HCT116 (cell line): ENCODE measurements around the gene PDPK1.

Source experiments
- POLR2A ChIP-seq: IDR thresholded peaks from 2 replicates; pipeline ENCODE4 v1.7.0; 2011; ENCODE audit warnings: borderline replicate concordance; ENCODE audit not compliant: insufficient read depth, insufficient read length; ENCODE audit errors: extremely low read depth
- YY1 ChIP-seq: IDR thresholded peaks from 2 replicates; pipeline ENCODE4 v1.6.1; 2011; ENCODE audit warnings: low read length, low read depth, moderate library complexity, mild to moderate bottlenecking; ENCODE audit not compliant: insufficient replicate concordance; ENCODE audit errors: extremely low read depth
- TF ChIP-seq, protein P1 (sequence below), 3 experiments: fragments of 200-600 bp in 1 of 3; sonication (generic) in 1 of 3; IDR thresholded peaks in 2 of 3; conservative IDR thresholded peaks in 1 of 3; 2 replicates each; pipeline ENCODE4 v1.5.1; 2012 to 2017; ENCODE audit warnings: low read depth in 2 of 3, low read length in 2 of 3, antibody characterized with exemption in 1 of 3, borderline replicate concordance in 1 of 3, control low read depth in 1 of 3, mild to moderate bottlenecking in 1 of 3, mixed read lengths in 1 of 3, mixed run types in 1 of 3, moderate library complexity in 1 of 3; ENCODE audit not compliant: insufficient read depth in 1 of 3

DNA sequence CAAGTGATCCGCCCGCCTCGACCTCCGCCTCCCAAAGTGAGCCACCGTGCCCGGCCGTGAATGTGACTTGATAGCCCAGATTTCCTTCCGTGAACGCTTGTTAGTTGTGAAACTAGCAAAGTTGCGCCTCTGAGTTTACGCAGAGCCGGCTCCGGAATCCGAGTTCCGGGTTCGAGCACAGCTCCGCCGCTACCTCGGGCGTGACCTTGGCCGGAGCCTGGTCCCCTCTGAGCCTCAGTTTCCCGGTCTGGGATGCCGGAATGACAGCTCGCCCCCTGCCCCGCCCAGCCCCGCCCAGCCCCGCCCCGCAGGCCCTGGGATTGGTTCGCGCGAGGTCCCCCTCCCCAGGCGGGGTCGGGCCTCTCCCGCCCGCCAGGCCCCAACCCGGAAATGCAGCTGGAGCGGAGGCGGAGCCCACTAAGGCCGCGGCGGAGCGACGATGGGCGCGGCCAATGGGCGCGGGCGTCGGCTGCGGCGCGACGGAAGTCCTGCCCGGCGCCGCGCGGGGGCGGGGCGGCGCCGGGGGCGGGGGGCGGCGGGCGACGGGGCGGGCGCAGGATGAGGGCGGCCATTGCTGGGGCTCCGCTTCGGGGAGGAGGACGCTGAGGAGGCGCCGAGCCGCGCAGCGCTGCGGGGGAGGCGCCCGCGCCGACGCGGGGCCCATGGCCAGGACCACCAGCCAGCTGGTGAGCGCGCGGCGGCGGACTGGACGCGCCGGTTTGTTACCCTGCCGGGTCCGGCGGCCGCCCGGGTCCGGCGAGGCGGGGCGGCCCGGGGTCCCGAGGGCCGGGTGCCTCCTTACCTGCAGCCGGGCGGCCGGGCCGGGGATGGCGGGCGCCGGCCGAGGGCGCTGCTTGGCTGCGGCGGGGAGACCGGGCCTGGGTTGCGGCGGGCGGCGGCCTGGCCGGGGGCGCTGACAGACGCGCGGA lies at the start of gene PDPK1:
- TF ChIP-seq, protein P1, sequence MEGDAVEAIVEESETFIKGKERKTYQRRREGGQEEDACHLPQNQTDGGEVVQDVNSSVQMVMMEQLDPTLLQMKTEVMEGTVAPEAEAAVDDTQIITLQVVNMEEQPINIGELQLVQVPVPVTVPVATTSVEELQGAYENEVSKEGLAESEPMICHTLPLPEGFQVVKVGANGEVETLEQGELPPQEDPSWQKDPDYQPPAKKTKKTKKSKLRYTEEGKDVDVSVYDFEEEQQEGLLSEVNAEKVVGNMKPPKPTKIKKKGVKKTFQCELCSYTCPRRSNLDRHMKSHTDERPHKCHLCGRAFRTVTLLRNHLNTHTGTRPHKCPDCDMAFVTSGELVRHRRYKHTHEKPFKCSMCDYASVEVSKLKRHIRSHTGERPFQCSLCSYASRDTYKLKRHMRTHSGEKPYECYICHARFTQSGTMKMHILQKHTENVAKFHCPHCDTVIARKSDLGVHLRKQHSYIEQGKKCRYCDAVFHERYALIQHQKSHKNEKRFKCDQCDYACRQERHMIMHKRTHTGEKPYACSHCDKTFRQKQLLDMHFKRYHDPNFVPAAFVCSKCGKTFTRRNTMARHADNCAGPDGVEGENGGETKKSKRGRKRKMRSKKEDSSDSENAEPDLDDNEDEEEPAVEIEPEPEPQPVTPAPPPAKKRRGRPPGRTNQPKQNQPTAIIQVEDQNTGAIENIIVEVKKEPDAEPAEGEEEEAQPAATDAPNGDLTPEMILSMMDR (IDR thresholded peaks at IDR 0.05 in 2 of 3, conservative IDR thresholded peaks at IDR 0.05 in 1 of 3; ENCODE audit: borderline replicate concordance in 1 of 3, insufficient read depth in 1 of 3, low read depth in 2 of 3, low read length in 2 of 3): no peak
- TF ChIP-seq POLR2A: no peak
- TF ChIP-seq YY1: peak; percentile 76
